Sigmoid colon (tissue), 4 donors: ENCODE measurements around the gene IL16.

ENCODE experiments used
- POLR2A ChIP-seq, 2 donors: fragments of 450-650 bp; IDR thresholded peaks; one replicate each; pipeline ENCODE4 v1.6.1; 2016; ENCODE audit warnings: antibody characterized with exemption in 2 of 2, mild to moderate bottlenecking in 2 of 2, moderate library complexity in 2 of 2
- POLR2AphosphoS5 ChIP-seq, 4 donors: sonication (generic); formaldehyde crosslinking; IDR thresholded peaks; one replicate each; pipeline ENCODE4 v1.6.1; 2017; ENCODE audit warnings: antibody characterized with exemption in 4 of 4
- TF ChIP-seq, protein P1 (sequence below), 4 experiments: fragments of 450-650 bp in 3 of 4; fragments of 200-600 bp in 1 of 4; IDR thresholded peaks; one replicate each; pipeline ENCODE4 v1.5.1; 2016 to 2019; ENCODE audit warnings: antibody characterized with exemption in 4 of 4, mild to moderate bottlenecking in 3 of 4, moderate library complexity in 2 of 4

DNA sequence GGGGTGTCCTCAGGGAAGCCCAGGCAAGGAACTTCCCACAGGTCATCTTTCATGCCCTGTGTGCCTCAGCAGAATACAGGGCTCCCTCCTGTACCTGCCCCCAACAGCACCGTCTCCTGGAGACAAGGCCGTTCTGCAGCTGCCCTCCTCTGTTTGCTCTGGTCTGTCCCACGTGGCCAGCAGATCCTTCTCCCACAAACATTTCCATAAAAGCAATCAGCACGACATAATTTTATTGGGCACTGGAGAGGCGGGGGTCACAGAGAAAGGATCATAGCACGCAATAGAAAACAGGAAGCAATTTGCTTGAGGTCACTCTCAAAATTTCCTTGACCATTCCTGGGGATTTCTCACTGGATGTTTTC, 97.8 kb downstream of the IL16 start:
- TF ChIP-seq POLR2A (IDR thresholded peaks at IDR 0.05) (no peak), POLR2AphosphoS5 (IDR thresholded peaks at IDR 0.05) (no peak)
- TF ChIP-seq, protein P1, sequence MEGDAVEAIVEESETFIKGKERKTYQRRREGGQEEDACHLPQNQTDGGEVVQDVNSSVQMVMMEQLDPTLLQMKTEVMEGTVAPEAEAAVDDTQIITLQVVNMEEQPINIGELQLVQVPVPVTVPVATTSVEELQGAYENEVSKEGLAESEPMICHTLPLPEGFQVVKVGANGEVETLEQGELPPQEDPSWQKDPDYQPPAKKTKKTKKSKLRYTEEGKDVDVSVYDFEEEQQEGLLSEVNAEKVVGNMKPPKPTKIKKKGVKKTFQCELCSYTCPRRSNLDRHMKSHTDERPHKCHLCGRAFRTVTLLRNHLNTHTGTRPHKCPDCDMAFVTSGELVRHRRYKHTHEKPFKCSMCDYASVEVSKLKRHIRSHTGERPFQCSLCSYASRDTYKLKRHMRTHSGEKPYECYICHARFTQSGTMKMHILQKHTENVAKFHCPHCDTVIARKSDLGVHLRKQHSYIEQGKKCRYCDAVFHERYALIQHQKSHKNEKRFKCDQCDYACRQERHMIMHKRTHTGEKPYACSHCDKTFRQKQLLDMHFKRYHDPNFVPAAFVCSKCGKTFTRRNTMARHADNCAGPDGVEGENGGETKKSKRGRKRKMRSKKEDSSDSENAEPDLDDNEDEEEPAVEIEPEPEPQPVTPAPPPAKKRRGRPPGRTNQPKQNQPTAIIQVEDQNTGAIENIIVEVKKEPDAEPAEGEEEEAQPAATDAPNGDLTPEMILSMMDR (IDR thresholded peaks at IDR 0.05), result no peak
